ENCODE data around the gene SLC9A6.
"Not testable (repeated sequence)": the region's sequence is repeated elsewhere in the genome, so short reads cannot be mapped to it uniquely, and the experiment has no call there.

SLC9A6 gene

GRCh38 chrX:136063340-136064079, 78.3 kb downstream of the SLC9A6 start:
- DNase-seq (ENCODE audit: low read depth in 2 of 2, low spot score in 1 of 2), result no peak

DNA sequence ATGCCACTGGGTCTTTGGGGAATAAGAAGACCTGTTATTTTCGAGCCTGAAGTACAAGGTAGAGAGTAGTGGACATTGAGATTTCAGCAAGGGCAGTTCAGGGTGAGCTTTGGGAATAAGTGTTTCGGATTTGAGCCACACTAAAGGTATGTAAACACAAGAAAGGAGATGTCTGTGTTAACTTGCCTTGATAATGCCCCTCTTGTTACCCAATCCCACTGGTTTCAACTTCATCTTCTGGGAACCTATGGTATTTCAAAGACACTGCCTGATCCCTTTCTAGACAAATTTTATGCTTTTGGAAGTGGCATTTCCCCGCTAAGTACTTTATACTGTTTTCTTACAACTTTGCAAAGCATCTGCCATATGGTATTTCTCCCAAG, 79.4 kb downstream of the SLC9A6 start:
- DNase-seq (ENCODE audit: low read depth in 2 of 2, low spot score in 1 of 2), result no peak

GRCh38 chrX:136065044-136065671, 79.9 kb downstream of the SLC9A6 start:
- DNase-seq (ENCODE audit: low read depth in 2 of 2, low spot score in 1 of 2), result no peak

GRCh38 chrX:136067097-136067496, 81.9 kb downstream of the SLC9A6 start:
- DNase-seq (ENCODE audit: low read depth in 2 of 2, low spot score in 1 of 2), result no peak

GRCh38 chrX:136067966-136068365, 82.7 kb downstream of the SLC9A6 start:
- DNase-seq (ENCODE audit: low read depth in 2 of 2, low spot score in 1 of 2), result no peak

DNA sequence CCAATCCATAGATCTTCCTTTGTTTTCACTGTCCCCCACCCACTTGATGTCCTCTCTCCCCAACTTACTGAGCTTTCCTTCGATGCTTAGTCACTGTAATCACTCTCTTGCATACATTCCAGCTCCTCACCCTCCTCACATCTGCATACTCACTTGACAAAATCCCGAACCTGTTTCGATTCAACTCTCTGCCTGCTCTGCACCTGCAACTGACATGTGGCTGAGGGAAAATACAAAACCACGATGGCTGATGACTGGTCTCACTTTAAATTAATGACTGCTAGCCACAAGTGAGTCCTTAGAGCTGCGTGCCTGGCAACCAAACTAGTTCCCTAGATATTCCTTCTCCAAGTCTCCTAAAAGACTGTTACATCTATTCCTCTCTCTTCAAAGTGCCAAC, 91.7 kb downstream of the SLC9A6 start:
- no peak for DNase-seq (ENCODE audit: low read depth in 2 of 2, low spot score in 1 of 2)

DNA sequence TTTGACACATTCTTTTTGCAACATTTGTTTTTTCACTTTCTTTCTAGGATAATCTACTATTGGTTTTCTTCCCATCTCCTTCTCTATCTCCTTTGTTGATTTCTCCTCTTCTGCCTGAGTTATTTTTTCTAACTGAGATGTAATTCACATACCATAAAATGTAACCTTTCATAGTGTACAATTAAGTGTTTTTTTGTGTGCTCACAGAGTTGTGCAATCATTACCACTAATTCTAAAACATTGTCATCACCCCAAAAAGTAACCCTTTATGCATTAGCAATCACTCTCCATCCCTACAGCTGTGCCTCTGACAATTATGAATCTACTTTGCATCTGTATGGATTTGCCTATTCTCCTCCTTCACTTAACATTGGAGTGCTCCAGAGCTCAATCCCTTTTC, 95.5 kb downstream of the SLC9A6 start:
- no peak for DNase-seq (ENCODE audit: low read depth in 2 of 2, low spot score in 1 of 2)

- no peak for DNase-seq (ENCODE audit: low read depth in 2 of 2, low spot score in 1 of 2)
Observed at GRCh38 chrX:136086521-136086920, 101.3 kb downstream of the SLC9A6 start.

- DNase-seq (ENCODE audit: low read depth in 2 of 2, low spot score in 1 of 2), result not testable (repeated sequence)
Observed at GRCh38 chrX:136091898-136092297, 106.7 kb downstream of the SLC9A6 start.

DNA sequence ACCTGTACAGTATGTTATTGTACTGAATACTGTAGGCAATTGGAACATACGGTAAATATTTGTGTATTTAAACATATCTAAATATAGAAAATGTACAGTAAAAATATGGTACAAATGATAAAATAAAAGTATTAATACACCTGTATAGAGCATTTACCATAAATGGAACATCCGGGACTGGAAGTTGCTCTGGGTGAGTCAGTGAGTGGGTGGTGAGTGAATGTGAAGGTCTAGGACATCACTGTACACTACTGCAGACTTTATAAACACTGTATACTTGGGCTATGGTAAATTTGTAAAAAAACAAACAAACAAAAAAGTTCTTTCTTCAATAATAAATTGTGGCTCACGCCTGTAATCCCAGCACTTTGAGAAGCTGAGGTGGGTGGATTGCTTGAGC, 109.7 kb downstream of the SLC9A6 start:
- no peak for DNase-seq (ENCODE audit: low read depth in 2 of 2, low spot score in 1 of 2)

All from stimulated activated CD8-positive, alpha-beta memory T cell treated with anti-CD3 and anti-CD28 coated beads, Interleukin-4, amount 100 ng/mL, for 1 hour (primary cell).